CD4-positive, alpha-beta T cell (primary cell): ENCODE data around the gene LTA. TPM values are rescaled to one million over a fixed set of nuclear protein-coding genes. Genes with fewer than 3 reads are reported as not detected.

ENCODE experiments used
- ATAC-seq: fragments of 200-7000 bp; cut with Tn5 transposase; one replicate; pipeline ENCODE4 v1.10.0; 2022; ENCODE audit warnings: mild to moderate bottlenecking; ENCODE audit not compliant: poor library complexity
- CTCF ChIA-PET: fragments of 350-600 bp; sonication (Branson Sonifier 250); formaldehyde crosslinking; loops from one replicate; lab custom pipeline; 2021; ENCODE audit warnings: antibody characterized with exemption, inconsistent platforms; lab: Charles Lee
- POLR2A ChIA-PET: fragments of 350-600 bp; sonication (Branson Sonifier 250); formaldehyde crosslinking; loops from one replicate; lab custom pipeline; 2021; ENCODE audit warnings: antibody characterized with exemption, inconsistent platforms; lab: Charles Lee
- DNase-seq, 14 experiments: peaks; one replicate each; pipeline ENCODE4 v3.0.0-alpha.2; 2013 to 2020; ENCODE audit warnings: mixed read lengths in 2 of 14
- H3K27ac ChIP-seq, 2 donors: one replicate each; pipeline versions ENCODE4 v1.5.1 to v1.7.0; 2013; ENCODE audit warnings: low read length in 2 of 2, low read depth in 1 of 2, mild to moderate bottlenecking in 1 of 2
- H3K27me3 ChIP-seq, 2 experiments: 1 replicate in 1 of 2; 2 replicates in 1 of 2; pipeline versions ENCODE4 v1.6.1 to v1.7.0; 2013; ENCODE audit warnings: low read length in 2 of 2, control low read depth in 1 of 2, mild to moderate bottlenecking in 1 of 2, moderate library complexity in 1 of 2; ENCODE audit not compliant: insufficient read depth in 2 of 2, control insufficient read depth in 1 of 2
- H3K36me3 ChIP-seq: one replicate; pipeline ENCODE4 v1.6.1; 2013; ENCODE audit warnings: low read length, control low read depth; ENCODE audit not compliant: insufficient read depth
- H3K4me1 ChIP-seq: one replicate; pipeline ENCODE4 v1.6.1; 2013; ENCODE audit warnings: low read length, control low read depth; ENCODE audit not compliant: insufficient read depth
- H3K4me3 ChIP-seq: one replicate; pipeline ENCODE4 v1.5.1; 2013; ENCODE audit warnings: mild to moderate bottlenecking, low read length, moderate library complexity
- H3K9me3 ChIP-seq, 2 experiments: 1 replicate in 1 of 2; 2 replicates in 1 of 2; pipeline versions ENCODE4 v1.6.1 to v1.7.0; 2013; ENCODE audit warnings: low read length in 2 of 2, mild to moderate bottlenecking in 2 of 2, control low read depth in 1 of 2, moderate library complexity in 1 of 2; ENCODE audit not compliant: control insufficient read depth in 1 of 2, insufficient read depth in 1 of 2
- H3K27ac Mint-ChIP-seq: one replicate; pipeline ENCODE4 v1.8.0; 2020; ENCODE audit warnings: mixed read lengths
- H3K27me3 Mint-ChIP-seq: one replicate; pipeline ENCODE4 v1.8.0; 2021; ENCODE audit warnings: mixed read lengths
- H3K36me3 Mint-ChIP-seq: one replicate; pipeline ENCODE4 v1.8.0; 2021; ENCODE audit warnings: low read depth, mixed read lengths
- H3K4me1 Mint-ChIP-seq: one replicate; pipeline ENCODE4 v1.8.0; 2021; ENCODE audit warnings: low read depth, mixed read lengths
- H3K4me3 Mint-ChIP-seq: one replicate; pipeline ENCODE4 v1.8.0; 2020; ENCODE audit warnings: mild to moderate bottlenecking, mixed read lengths
- H3K9me3 Mint-ChIP-seq: one replicate; pipeline ENCODE4 v1.8.0; 2020; ENCODE audit warnings: mixed read lengths
- CTCF ChIP-seq: fragments of 200-600 bp; IDR thresholded peaks from one replicate; pipeline ENCODE4 v1.8.0; 2022; ENCODE audit warnings: antibody characterized with exemption, mild to moderate bottlenecking
- intact Hi-C, 2 experiments: fragments of 100-400 bp; cut with DNase I in 1 of 2; cut with micrococcal nuclease in 1 of 2; formaldehyde crosslinking; loops; one replicate each; pipeline versions ENCODE4 v1.15.1 to v1.9.0; 2023 to 2025; cut with DNase I, micrococcal nuclease
- total RNA-seq, 174 experiments: library from RNA in 2 of 174; stranded (reverse) in 2 of 174; gene quantifications; one replicate each; pipeline ENCODE4 v1.2.3 and lab custom pipeline; 2021 to 2026

LTA gene
- total RNA-seq, 2 experiments from 2014 or later: 15.4 to 16.7 TPM

- H3K27ac Mint-ChIP-seq: peak within 1 kb of the TSS; percentile 86
- peak within 1 kb of the TSS; percentile 85 for H3K4me3 Mint-ChIP-seq
- H3K27ac ChIP-seq: peak within 1 kb of the TSS in 1 of 2 donors; percentile 29
- H3K36me3 Mint-ChIP-seq: peaks cover under 1% of the 10 kb centered on the region
- no peaks in the 10 kb centered on the region for H3K9me3 Mint-ChIP-seq
- H3K36me3 ChIP-seq: no peaks in the 10 kb centered on the region
- H3K4me1 Mint-ChIP-seq: peaks cover 35% of the 10 kb centered on the region
- ChIA-PET CTCF (interaction anchor here (0.9 to 1.6 kb wide), 2 partner anchors 16 to 18 kb away, joined by 3 to 7 read pairs; no protein-coding TSS in a partner anchor), POLR2A (interaction anchor here (1.0 to 1.5 kb wide), 4 partner anchors 12 to 74 kb away, joined by 3 to 5 read pairs (median 4); partner anchors contain the start of gene GPANK1)
- no peaks in the 10 kb centered on the region for H3K27me3 ChIP-seq
- TF ChIP-seq CTCF: no peak
- no peaks in the 10 kb centered on the region for H3K9me3 ChIP-seq
- intact Hi-C loops: no loop called here
- no peaks in the 10 kb centered on the region for H3K27me3 Mint-ChIP-seq
- peaks cover 27% of the 10 kb centered on the region for H3K4me1 ChIP-seq
- peak in 1 of 14 experiments; percentile 46 for DNase-seq
- ATAC-seq: no peak
- H3K4me3 ChIP-seq: peak within 1 kb of the TSS; percentile 46
Measured at GRCh38 chr6:31614684-31615578, 42.8 kb downstream of the LTA start, which contains the start of gene AIF1. Gene AIF1 (plus strand): TSS chr6:31615234. CDS start chr6:31615330, 96 bp downstream.

GRCh38 chr6:31615748-31616147, 43.7 kb downstream of the LTA start:
- H3K4me1 Mint-ChIP-seq: peaks cover 40% of the 10 kb centered on the region
- intact Hi-C loops: no loop called here
- peaks cover 27% of the 10 kb centered on the region for H3K4me1 ChIP-seq
- peak overlapping the region; percentile 85 for H3K4me3 Mint-ChIP-seq
- ATAC-seq: no peak
- H3K36me3 Mint-ChIP-seq: peaks cover 5% of the 10 kb centered on the region
- no peaks in the 10 kb centered on the region for H3K27me3 ChIP-seq
- no peak for TF ChIP-seq CTCF
- peak overlapping the region in 1 of 2 donors; percentile 29 for H3K27ac ChIP-seq
- no peaks in the 10 kb centered on the region for H3K9me3 Mint-ChIP-seq
- H3K27ac Mint-ChIP-seq: peak overlapping the region; percentile 86
- H3K9me3 ChIP-seq: no peaks in the 10 kb centered on the region
- no peaks in the 10 kb centered on the region for H3K27me3 Mint-ChIP-seq
- POLR2A ChIA-PET: interaction anchor here (1.0 to 1.5 kb wide), 4 partner anchors 11 to 74 kb away, joined by 3 to 5 read pairs (median 4); partner anchors contain the start of gene GPANK1
- CTCF ChIA-PET: interaction anchor here (1.6 kb wide), 1 partner anchor 17 kb away, joined by 7 read pairs; no protein-coding TSS in a partner anchor
- H3K36me3 ChIP-seq: no peaks in the 10 kb centered on the region
- DNase-seq: peak in 8 of 14 experiments; percentile 12 to 62 (median 35)
- peak overlapping the region; percentile 46 for H3K4me3 ChIP-seq

DNA sequence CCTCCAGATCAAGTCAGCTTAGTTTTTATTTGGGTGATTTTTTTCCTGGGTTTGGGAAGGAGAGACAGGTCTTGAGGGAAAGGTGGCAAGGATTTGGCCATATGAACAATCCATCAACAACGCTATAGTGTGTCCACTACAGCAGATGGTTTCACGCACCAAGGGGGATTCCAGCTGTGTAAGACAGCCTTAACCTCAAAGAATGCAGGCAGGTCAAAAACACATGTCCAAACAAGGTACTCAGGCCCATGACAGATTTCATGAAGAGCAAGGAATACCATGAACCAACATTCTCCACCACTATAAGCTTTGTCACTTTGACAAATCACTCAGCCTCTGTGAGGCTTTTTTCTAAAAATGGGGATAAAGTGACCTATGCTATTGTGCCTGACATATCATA, 44.9 kb downstream of the LTA start:
- intact Hi-C loops: no loop called here
- POLR2A ChIA-PET: interaction anchor here (1.5 kb wide), 1 partner anchor 34 kb away, joined by 3 read pairs; no protein-coding TSS in a partner anchor
- no peak for ATAC-seq
- peaks cover 40% of the 10 kb centered on the region for H3K4me1 ChIP-seq
- peak overlapping the region; percentile 76 for H3K4me3 Mint-ChIP-seq
- peaks cover 14% of the 10 kb centered on the region for H3K36me3 Mint-ChIP-seq
- peaks cover 49% of the 10 kb centered on the region for H3K4me1 Mint-ChIP-seq
- H3K36me3 ChIP-seq: no peaks in the 10 kb centered on the region
- H3K27ac Mint-ChIP-seq: peak overlapping the region; percentile 86
- H3K27me3 Mint-ChIP-seq: no peaks in the 10 kb centered on the region
- no peak overlapping the region for H3K4me3 ChIP-seq
- CTCF ChIA-PET: interaction anchor here (1.0 to 1.6 kb wide), 2 partner anchors 18 kb away, joined by 3 to 7 read pairs; no protein-coding TSS in a partner anchor
- no peaks in the 10 kb centered on the region for H3K9me3 ChIP-seq
- no peaks in the 10 kb centered on the region for H3K27me3 ChIP-seq
- no peak for DNase-seq
- TF ChIP-seq CTCF: no peak
- H3K27ac ChIP-seq: no peak overlapping the region
- no peaks in the 10 kb centered on the region for H3K9me3 Mint-ChIP-seq
